GM23248 (cell line): ENCODE data around the gene KAT5.

ENCODE experiments used
- EZH2 ChIP-seq: fragments of 200-600 bp; sonication (generic); IDR thresholded peaks from 2 replicates; pipeline ENCODE4 v1.6.1; 2018; ENCODE audit warnings: antibody characterized with exemption, mild to moderate bottlenecking; ENCODE audit not compliant: insufficient read depth, poor library complexity, severe bottlenecking
- EZH2phosphoT487 ChIP-seq: fragments of 200-600 bp; sonication (generic); IDR thresholded peaks from 2 replicates; pipeline ENCODE4 v1.6.1; 2018; ENCODE audit warnings: antibody characterized with exemption, moderate library complexity, mild to moderate bottlenecking, low read depth; ENCODE audit not compliant: insufficient read depth

DNA sequence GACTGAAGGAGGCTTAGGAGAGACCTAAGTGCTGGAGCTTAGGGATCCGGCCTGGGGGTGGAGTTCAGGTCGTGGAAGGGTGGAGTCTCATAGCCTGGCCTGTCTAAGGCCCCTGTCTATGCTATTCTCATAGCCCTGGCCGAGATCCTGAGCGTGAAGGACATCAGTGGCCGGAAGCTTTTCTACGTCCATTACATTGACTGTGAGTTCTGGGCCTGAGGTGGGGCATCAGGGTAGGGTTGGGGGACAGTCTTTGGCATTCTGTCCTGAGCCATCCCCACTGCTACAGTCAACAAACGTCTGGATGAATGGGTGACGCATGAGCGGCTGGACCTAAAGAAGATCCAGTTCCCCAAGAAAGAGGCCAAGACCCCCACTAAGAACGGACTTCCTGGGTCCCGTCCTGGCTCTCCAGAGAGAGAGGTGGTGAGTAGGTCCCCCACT, 603 bp downstream of the KAT5 start:
- TF ChIP-seq EZH2 (no peak), EZH2phosphoT487 (no peak)
